ENCODE results near the gene CPD. TPM values are rescaled to one million over a fixed set of nuclear protein-coding genes. Genes with fewer than 3 reads are reported as not detected.
"Not testable (repeated sequence)": the region's sequence is repeated elsewhere in the genome, so short reads cannot be mapped to it uniquely, and the experiment has no call there.

Gene CPD
- polyA plus RNA-seq, 3 donors: 89.3 to 105 (median 92.8) TPM

GRCh38 chr17:30405161-30405560 is 26.4 kb downstream of the CPD start:
- DNase-seq (ENCODE audit: extremely low read depth in 1 of 11, low read depth in 9 of 11, low spot score in 4 of 11): no peak

- DNase-seq (ENCODE audit: extremely low read depth in 1 of 11, low read depth in 9 of 11, low spot score in 4 of 11): not testable (repeated sequence)
Measured at GRCh38 chr17:30410627-30411026, 31.9 kb downstream of the CPD start.

- DNase-seq (ENCODE audit: extremely low read depth in 1 of 11, low read depth in 9 of 11, low spot score in 4 of 11): not testable (repeated sequence)
Measured at GRCh38 chr17:30412008-30412496, 33.3 kb downstream of the CPD start.

- no peak for DNase-seq (ENCODE audit: extremely low read depth in 1 of 11, low read depth in 9 of 11, low spot score in 4 of 11)
Measured at GRCh38 chr17:30413109-30413508, 34.4 kb downstream of the CPD start.

GRCh38 chr17:30414486-30414885 is 35.8 kb downstream of the CPD start:
- no peak for DNase-seq (ENCODE audit: extremely low read depth in 1 of 11, low read depth in 9 of 11, low spot score in 4 of 11)

GRCh38 chr17:30415491-30415890 is 36.8 kb downstream of the CPD start:
- no peak for DNase-seq (ENCODE audit: extremely low read depth in 1 of 11, low read depth in 9 of 11, low spot score in 4 of 11)

- not testable (repeated sequence) for DNase-seq (ENCODE audit: extremely low read depth in 1 of 11, low read depth in 9 of 11, low spot score in 4 of 11)
Measured at GRCh38 chr17:30418070-30418469, 39.3 kb downstream of the CPD start.

GRCh38 chr17:30421592-30421991 is 42.9 kb downstream of the CPD start:
- DNase-seq (ENCODE audit: extremely low read depth in 1 of 11, low read depth in 9 of 11, low spot score in 4 of 11): no peak

GRCh38 chr17:30422171-30422570 is 43.4 kb downstream of the CPD start:
- no peak for DNase-seq (ENCODE audit: extremely low read depth in 1 of 11, low read depth in 9 of 11, low spot score in 4 of 11)

GRCh38 chr17:30424471-30424870 is 45.7 kb downstream of the CPD start:
- no peak for DNase-seq (ENCODE audit: extremely low read depth in 1 of 11, low read depth in 9 of 11, low spot score in 4 of 11)

GRCh38 chr17:30426292-30426691 is 47.6 kb downstream of the CPD start:
- DNase-seq (ENCODE audit: extremely low read depth in 1 of 11, low read depth in 9 of 11, low spot score in 4 of 11): no peak

GRCh38 chr17:30427611-30428010 is 48.9 kb downstream of the CPD start:
- no peak for DNase-seq (ENCODE audit: extremely low read depth in 1 of 11, low read depth in 9 of 11, low spot score in 4 of 11)

GRCh38 chr17:30429155-30429554 is 50.4 kb downstream of the CPD start:
- DNase-seq (ENCODE audit: extremely low read depth in 1 of 11, low read depth in 9 of 11, low spot score in 4 of 11): no peak

GRCh38 chr17:30433514-30433913 is 54.8 kb downstream of the CPD start:
- no peak for DNase-seq (ENCODE audit: extremely low read depth in 1 of 11, low read depth in 9 of 11, low spot score in 4 of 11)

GRCh38 chr17:30436729-30437128 is 58.0 kb downstream of the CPD start:
- DNase-seq (ENCODE audit: extremely low read depth in 1 of 11, low read depth in 9 of 11, low spot score in 4 of 11): no peak

GRCh38 chr17:30443721-30444120 is 65.0 kb downstream of the CPD start:
- no peak for DNase-seq (ENCODE audit: extremely low read depth in 1 of 11, low read depth in 9 of 11, low spot score in 4 of 11)

- DNase-seq (ENCODE audit: extremely low read depth in 1 of 11, low read depth in 9 of 11, low spot score in 4 of 11): not testable (repeated sequence)
Measured at GRCh38 chr17:30446640-30447039, 67.9 kb downstream of the CPD start.

GRCh38 chr17:30449480-30449879 is 70.8 kb downstream of the CPD start:
- DNase-seq (ENCODE audit: extremely low read depth in 1 of 11, low read depth in 9 of 11, low spot score in 4 of 11): no peak

GRCh38 chr17:30450125-30451027 is 71.6 kb downstream of the CPD start:
- DNase-seq (ENCODE audit: extremely low read depth in 1 of 11, low read depth in 9 of 11, low spot score in 4 of 11): no peak

GRCh38 chr17:30454635-30455034 is 75.9 kb downstream of the CPD start:
- no peak for DNase-seq (ENCODE audit: extremely low read depth in 1 of 11, low read depth in 9 of 11, low spot score in 4 of 11)

GRCh38 chr17:30458371-30458770 is 79.6 kb downstream of the CPD start:
- no peak for DNase-seq (ENCODE audit: extremely low read depth in 1 of 11, low read depth in 9 of 11, low spot score in 4 of 11)

All from renal cortex interstitium (tissue), 11 donors.